ENCODE data around the gene LHCGR. TPM values are rescaled to one million over a fixed set of nuclear protein-coding genes. Genes with fewer than 3 reads are reported as not detected.

Gene LHCGR
- total and polyA plus RNA-seq, 8 donors, result 0.25 to 0.92 (median 0.43) TPM; not detected in 5

GRCh38 chr2:48715042-48715899 lies 40.3 kb downstream of the LHCGR start:
- DNase-seq, result peak; percentile 33 to 89
- WGBS, 5 donors, result 30 to 42% (median 39%) methylated on average over 7 of the region's 7 CpGs
- Histone ChIP-seq H3K27me3 (no peaks in the 10 kb centered on the region), H3K27ac (peak overlapping the region in 2 of 5 donors; percentile 50 to 68), H3K9me3 (no peaks in the 10 kb centered on the region), H3K36me3 (no peaks in the 10 kb centered on the region), H3K4me3 (no peak overlapping the region), H3K4me1 (peaks cover 0 to 17% (median 8%) of the 10 kb centered on the region in 4 donors)
- TF ChIP-seq EP300 (IDR thresholded peaks at IDR 0.05), result no peak
- TF ChIP-seq CTCF (IDR thresholded peaks at IDR 0.05), result no peak
- TF ChIP-seq POLR2AphosphoS5 (IDR thresholded peaks at IDR 0.05), result no peak
- no peak for TF ChIP-seq POLR2A (IDR thresholded peaks at IDR 0.05)
- intact Hi-C loops (cut with DNase I; ENCODE audit: low total_unique reads), result no loop called here

- peak overlapping the region in 2 of 5 donors; percentile 50 to 68 for H3K27ac ChIP-seq
- H3K4me3 ChIP-seq, result no peak overlapping the region
- intact Hi-C loops (cut with DNase I; ENCODE audit: low total_unique reads), result no loop called here
- H3K36me3 ChIP-seq, result no peaks in the 10 kb centered on the region
- peak in 1 of 2 donors; percentile 35 for DNase-seq
- 38 to 66% (median 57%) methylated on average over 2 of the region's 2 CpGs for WGBS, 5 donors
- H3K27me3 ChIP-seq, result no peaks in the 10 kb centered on the region
- peaks cover 0 to 17% (median 8%) of the 10 kb centered on the region in 4 donors for H3K4me1 ChIP-seq
- no peaks in the 10 kb centered on the region for H3K9me3 ChIP-seq
- TF ChIP-seq EP300 (IDR thresholded peaks at IDR 0.05) (no peak), POLR2A (IDR thresholded peaks at IDR 0.05) (no peak), POLR2AphosphoS5 (IDR thresholded peaks at IDR 0.05) (no peak), CTCF (IDR thresholded peaks at IDR 0.05) (no peak)
Measured at GRCh38 chr2:48714245-48714644, 41.3 kb downstream of the LHCGR start.

- peak in 1 of 2 donors; percentile 45 for DNase-seq
- peaks cover 0 to 17% (median 8%) of the 10 kb centered on the region in 4 donors for H3K4me1 ChIP-seq
- H3K27ac ChIP-seq, result peak overlapping the region in 1 of 5 donors; percentile 68
- intact Hi-C loops (cut with DNase I; ENCODE audit: low total_unique reads), result no loop called here
- WGBS, 5 donors, result 50 to 82% (median 73%) methylated on average over 1 of the region's 1 CpG
- H3K9me3 ChIP-seq, result no peaks in the 10 kb centered on the region
- no peak overlapping the region for H3K4me3 ChIP-seq
- no peaks in the 10 kb centered on the region for H3K27me3 ChIP-seq
- TF ChIP-seq CTCF (IDR thresholded peaks at IDR 0.05) (no peak), POLR2A (IDR thresholded peaks at IDR 0.05) (no peak), EP300 (IDR thresholded peaks at IDR 0.05) (no peak), POLR2AphosphoS5 (IDR thresholded peaks at IDR 0.05) (no peak)
- H3K36me3 ChIP-seq, result no peaks in the 10 kb centered on the region
Measured at GRCh38 chr2:48713647-48714046, 41.9 kb downstream of the LHCGR start.

- Histone ChIP-seq H3K36me3 (no peaks in the 10 kb centered on the region), H3K4me1 (peaks cover 0 to 17% (median 8%) of the 10 kb centered on the region in 4 donors), H3K9me3 (peaks cover 0 to 6% (median 0%) of the 10 kb centered on the region in 4 donors), H3K27me3 (no peaks in the 10 kb centered on the region), H3K4me3 (no peak overlapping the region), H3K27ac (no peak overlapping the region)
- TF ChIP-seq EP300 (IDR thresholded peaks at IDR 0.05) (no peak), POLR2A (IDR thresholded peaks at IDR 0.05) (no peak), CTCF (IDR thresholded peaks at IDR 0.05) (no peak), POLR2AphosphoS5 (IDR thresholded peaks at IDR 0.05) (no peak)
- WGBS, 5 donors, result 47 to 58% (median 54%) methylated on average over 2 of the region's 2 CpGs
- intact Hi-C loops (cut with DNase I; ENCODE audit: low total_unique reads), result no loop called here
- DNase-seq, result no peak
Measured at GRCh38 chr2:48712151-48712550, 43.4 kb downstream of the LHCGR start.

Measured in stomach (tissue), 9 donors.